NAMALWA (cell line): ENCODE results near the gene MED13L.

Experiments used
- DNase-seq: peaks from one replicate; pipeline ENCODE4 v3.0.0-alpha.2; 2015; ENCODE audit warnings: low spot score

MED13L gene

DNA sequence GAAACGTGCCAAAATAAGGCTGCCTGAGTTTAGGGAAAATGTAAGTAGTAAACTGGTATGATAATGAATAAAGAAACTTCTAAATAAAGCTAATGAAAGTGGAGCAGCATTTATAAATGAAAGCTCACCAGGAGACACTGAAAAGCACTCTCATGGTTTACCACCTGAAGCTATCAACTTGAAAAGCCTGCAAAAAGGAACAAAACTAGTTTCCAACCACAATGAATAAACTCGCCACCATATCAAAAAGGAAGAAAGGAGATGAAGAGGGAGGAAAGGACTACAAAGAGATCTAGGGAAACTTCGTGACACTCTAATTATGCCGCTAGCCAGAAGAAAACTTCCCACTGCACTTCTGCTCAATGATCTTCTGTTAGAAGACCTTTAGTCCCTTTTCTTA is 66.7 kb downstream of the MED13L start:
- no peak for DNase-seq

DNA sequence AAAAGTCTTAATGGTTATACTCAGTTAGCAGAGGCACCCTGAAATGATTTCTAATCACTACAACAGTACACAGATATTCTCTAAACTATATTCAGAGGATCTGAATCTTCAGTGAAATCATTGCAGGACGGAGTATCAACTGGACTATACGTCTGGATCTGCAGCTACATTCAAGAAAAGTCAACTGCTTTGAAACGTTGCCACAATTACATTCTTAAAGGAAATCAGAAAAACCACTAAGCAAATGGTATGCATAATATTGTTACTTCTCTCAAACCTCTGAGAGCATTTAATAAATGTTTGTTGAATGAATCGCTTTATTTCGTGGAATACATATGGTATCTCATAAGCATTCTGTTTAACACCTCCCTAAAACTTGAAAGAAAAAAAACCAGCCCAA is 67.4 kb downstream of the MED13L start:
- DNase-seq, result no peak

DNA sequence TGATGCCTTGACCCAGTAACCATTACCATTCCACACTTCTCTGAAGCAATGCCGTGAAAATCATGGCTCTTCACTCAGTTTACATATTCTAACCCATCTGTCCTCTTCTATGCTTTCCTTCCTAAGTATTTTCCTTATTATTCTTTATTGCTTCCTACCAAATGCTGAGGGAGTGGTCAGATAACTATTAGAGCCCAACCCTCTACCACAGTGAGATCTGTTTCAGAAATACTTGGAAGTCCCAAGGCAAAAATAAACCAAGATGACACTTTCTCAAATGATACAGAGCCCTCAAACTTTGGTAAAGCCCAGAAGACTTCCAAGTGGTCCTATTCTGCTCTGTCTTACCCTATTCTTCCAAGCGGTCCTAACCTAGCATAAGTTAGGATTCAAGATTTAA is 68.0 kb downstream of the MED13L start:
- no peak for DNase-seq

DNA sequence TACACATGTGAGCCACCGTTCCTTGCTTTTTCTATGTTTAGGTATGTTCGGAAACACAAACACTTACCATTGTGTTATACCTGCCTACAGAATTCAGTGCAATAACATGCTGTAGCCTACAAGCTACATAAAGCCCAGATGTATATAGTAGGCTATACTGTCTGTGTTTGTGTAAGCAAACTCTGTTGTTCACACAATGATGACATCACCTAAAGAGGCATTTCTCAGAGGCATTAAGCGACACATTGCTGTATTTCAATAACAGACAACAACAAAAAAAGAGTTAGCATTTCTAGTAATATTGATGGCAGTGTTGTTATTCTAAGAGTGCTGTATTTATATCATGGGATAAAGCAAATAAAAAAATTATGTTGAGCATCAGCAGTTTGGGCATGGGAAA is 70.2 kb downstream of the MED13L start:
- no peak for DNase-seq

DNA sequence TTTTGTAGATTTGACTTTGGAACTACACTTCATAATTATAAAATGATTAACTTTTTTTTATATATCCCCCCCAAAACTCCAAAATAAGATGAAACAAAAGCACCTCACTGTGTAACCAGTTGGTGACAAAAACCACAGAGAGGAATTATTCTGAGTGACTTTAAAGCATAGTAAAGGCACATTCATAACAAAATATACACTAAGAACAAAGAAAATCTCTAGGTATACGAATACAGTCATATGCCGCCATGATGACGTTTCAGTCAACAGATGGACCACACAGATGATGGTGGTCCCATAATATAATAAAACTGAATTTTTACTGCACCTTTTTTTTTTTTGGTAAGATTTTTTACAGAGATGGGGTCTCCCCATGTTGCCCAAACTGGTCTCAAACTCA is 70.7 kb downstream of the MED13L start:
- DNase-seq, result no peak

DNA sequence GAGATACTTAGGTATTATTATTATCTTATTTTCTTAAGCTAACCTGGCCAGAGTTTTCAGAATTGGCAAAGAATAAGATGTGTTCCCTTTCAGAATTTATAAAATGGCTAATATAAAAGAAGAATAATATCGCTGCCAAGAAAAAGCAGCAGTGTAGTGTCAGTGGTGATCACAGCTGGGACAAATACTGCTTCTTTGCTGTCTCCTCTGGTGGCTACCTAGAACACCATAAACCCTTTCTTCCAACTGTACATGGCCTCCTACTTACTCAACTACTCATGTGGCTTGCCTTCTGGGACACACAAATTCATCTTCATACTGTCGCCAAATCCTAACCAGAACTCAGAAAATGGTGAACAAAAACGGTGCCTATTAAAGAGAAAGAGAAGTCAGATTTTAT is 72.7 kb downstream of the MED13L start:
- DNase-seq, result no peak

DNA sequence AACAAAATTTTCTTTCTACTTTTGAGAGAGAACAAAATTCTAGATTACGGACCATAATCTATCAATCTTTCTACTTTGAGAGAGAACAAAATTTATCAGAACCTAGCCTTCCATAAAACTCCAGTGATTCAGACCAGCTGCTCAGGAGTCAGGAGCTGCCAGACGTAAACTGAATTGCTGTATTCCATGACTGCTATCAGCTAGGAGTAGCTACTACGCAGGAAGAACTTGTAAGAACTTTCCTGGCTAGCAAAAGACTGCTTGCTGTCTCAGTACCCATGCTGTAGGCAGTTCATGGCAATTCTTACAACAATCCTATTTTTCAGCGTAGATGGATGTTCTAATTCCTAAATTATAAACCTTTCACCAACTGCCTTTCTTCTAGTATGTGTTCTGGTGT is 73.3 kb downstream of the MED13L start:
- no peak for DNase-seq

DNA sequence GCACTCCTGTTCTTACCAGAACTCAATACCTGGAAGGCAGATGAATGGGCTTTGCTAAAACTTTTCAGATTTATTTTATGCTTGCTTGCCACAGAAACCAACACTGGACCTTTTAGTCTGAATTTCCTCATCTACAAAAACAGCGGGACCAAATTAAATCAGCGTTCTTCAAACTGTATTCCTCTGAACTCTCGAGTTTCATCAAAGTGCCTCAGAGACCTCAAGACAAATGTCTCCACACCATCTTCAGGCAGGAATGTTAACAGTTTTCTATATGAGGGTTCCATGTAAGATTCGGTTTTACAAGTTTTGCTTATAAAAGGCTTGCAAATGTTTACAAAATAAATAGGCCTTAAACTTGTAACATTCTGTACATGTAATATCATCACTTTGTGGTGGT is 74.6 kb downstream of the MED13L start:
- DNase-seq, result no peak

DNA sequence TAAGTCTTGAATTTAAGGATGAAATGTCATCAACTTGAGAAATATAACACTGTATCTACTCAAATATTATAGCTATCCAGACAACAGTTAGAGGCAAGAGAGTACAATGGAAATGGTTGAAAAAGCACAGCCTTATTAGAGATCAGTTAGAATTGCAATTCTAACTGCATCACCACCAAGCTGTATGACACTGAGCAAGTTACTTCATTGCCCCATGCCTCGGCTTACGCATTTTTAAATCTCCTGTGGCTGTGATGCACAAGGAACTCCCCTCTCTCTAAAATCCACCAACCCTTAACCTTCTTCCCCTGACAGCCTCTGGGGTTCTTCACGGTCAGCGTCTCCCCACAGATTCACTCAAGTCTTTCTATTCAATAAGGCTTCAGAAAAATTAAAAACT is 75.1 kb downstream of the MED13L start:
- DNase-seq, result no peak

DNA sequence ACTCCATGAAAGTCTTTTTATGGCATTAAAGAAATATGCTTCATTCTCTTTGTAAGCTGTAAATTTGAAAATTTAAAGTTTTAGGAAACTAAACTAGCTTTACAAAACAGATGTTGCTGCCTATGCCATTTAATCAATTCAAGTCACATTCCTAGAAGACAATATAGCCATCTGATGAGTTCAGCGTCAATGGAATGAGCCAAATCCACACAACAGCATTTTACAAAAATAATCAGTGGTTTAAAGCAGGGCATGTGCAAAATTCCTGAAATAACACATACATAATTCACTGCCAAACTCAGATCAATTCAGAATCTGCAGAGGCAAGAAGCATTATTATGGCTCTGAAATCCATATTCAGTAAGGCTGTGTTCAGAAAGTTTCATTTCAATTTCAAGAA is 75.6 kb downstream of the MED13L start:
- no peak for DNase-seq

DNA sequence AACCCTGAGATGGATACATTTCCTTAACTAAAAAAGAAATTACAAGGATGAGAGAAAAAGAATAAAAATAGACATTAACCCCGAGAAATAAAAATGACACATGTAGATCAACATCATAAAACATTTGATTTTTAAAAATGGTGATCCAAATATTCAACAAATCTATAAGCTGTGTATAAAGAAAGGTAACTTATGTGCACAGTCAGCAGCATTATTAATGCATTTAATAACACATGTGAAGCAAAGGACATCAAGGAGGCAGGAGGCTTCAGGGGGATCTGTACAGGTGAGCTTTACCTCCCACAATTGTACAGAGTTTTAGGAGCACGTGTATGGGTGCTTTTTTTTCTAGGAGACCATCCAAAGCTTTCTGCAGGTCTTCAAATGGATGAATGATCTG is 76.1 kb downstream of the MED13L start:
- no peak for DNase-seq

DNA sequence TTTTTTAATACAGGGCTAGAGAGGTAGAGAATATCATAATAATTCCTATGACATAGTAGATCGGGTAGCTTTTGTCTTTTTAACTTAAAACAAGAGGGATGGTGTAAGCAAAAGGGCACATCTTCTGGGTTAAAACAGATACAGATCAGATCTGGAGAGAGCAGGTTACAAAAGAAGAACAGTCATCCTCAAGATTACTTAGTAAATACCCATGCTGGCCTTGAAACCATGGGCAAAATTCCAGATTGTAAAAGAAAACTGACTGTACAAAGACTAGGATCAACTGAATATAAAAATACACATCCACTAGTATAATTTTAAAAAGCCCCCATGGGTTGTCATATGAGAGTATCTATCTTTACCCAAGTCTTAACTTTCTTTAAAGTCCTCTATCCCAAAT is 76.7 kb downstream of the MED13L start:
- no peak for DNase-seq

DNA sequence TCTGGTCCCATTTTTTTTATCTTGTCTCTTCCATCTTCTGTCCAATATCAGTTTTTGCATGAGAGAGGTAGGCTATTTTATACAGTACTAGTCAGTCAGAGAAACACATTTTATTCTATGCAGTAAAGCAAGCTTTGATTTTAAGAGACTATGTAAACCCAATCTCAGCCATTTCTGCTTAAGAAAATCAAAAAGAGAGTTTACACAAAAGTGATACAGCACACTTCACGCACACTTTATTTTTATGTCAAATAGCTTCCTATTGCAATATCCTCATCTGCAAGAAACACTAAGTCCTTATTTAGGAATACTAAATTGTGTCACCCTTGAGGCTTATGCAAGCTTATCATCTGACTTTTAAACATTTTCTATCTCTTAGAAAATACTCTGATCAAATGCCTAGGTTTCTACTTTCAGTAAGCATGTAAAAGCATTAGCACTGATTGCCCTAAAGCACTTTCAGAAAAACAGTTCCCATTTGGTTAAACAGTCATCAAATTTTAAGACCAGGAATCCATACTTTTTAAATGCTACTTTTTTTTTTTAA is 78.3 kb downstream of the MED13L start:
- no peak for DNase-seq

DNA sequence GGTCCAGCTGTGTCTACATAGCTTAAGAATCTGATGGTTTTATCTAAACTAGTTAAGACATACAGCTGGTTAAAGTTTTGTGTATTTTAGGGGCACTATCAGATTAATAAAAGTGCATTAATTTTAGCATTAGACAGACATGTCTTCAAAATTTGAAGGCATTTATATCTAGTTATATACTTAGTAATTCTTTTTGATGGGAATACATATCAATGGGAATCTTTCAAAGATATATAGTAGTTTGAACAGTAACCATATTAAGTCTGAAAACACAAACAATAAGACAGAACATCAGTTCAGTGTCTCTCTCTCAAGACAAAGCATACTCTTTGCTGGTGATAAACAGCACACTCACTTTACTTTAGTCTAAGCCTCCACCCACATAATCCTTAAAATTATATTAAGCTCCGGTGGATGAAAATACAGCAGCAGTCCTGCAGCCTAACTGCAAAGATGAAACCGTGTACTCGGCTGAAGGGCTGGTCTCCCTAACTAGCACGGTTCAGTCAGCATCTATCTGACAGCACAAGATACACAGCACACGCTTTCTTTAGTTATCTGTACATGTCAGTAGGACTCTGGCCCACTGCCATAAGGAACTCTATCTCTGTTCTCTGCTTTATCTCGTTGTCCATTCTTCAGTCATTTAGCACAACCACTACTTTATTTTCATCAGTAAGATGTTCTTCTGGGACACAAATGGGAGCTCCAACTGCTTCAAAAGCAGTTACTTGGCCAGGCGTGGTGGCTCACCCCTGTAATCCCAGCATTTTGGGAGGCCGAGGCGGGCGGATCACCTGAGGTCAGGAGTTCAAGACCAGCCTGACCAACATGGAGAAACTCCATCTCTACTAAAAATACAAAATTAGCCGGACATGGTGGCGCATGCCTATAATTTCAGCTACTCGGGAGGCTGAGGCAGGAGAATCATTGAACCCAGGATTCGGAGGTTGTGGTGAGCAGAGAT is 80.5 kb downstream of the MED13L start:
- DNase-seq, result no peak

DNA sequence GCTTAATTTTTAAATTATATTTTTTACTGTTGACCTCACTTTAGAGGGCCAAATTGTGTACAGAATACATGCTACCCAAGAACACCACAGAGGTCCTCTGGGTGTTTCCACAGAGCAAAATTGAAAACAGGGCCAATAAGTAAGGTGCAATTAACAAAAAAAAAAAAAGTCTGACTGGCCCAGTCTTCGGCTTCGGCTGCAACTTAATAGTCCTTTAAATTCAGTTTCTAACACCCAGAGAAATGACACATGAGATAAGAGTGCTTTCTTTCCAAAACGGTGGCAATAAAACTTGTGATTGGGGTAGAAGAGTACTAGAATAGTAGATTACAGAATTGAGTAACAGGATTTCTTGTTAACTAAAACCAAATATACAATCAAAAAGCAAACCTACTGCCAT is 81.3 kb downstream of the MED13L start:
- DNase-seq, result no peak

DNA sequence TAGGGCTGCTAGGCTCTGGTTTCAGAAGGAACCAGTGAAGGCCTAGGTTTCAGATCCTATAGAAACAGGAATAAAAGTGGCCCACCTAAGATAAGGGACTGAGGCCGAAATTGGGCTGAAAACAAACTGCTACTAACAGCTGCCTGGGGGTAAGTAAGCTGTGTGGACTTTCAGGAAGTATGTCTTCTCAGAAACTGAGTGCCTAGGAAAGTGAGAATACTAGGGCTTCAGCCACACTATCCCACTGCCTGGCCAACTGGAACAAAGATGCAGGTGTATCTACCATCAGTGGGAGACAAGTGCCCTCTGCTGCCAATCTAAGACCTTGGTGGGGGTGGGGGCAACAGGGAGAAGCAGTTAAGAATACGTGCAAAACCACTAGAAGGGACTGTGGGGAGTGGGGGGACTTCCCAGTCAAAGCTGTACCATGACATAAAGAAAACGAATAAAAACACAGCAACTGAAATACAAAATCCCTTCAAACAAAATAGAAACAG is 82.5 kb downstream of the MED13L start:
- peak; percentile 49 for DNase-seq

DNA sequence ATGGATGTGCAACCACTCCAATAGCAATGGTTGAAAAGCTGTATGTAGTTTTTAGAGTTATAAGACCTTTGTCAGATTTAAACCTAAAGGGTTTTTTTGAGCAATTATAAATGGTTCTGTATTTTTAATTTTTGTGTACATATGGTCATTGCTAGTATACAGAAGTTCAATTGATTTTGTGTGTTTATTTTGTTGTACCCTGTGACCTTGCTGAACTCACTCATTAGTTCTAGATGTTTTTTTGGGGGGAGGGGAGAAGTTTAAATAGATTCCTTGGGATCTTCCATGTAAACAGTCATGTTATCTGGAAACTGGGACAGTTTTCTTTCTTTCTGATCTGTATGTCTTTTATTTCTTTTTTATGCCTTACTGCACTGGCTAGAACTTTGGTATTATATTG is 87.8 kb downstream of the MED13L start:
- DNase-seq, result no peak

DNA sequence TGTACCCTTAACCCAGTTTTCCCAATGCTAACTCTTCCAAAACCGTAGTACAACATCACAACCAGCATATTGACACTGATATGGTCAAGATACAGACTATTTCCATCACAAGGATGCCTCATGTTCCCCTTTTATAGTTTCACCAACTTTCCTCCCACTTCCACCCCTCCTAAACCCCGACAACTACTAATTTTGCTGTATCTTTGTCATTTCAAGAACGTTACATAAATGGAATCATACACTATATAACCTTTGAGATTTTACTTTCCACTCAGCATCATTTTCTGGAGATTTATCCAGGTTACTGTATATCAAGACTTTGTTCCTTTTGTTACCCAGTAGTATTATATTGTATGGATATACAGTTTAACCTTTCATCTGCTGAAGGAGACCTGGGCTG is 88.9 kb downstream of the MED13L start:
- DNase-seq, result no peak

DNA sequence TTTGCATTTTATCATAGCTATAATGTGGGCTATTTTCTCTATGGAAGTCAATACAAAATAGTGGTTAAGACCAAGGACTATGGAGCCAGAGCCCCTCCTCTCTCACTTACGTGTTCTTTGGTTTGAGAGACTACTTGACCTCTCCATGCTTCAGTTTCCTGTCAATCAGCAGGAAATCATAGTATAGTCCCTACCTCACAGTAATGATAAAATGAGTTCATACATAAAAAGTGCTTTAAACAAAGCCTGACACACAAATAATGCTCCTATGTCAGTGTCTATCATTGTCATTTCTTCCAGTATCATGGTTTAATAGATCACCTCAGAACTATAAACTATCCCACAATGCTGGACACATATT is 90.4 kb downstream of the MED13L start:
- DNase-seq, result no peak

DNA sequence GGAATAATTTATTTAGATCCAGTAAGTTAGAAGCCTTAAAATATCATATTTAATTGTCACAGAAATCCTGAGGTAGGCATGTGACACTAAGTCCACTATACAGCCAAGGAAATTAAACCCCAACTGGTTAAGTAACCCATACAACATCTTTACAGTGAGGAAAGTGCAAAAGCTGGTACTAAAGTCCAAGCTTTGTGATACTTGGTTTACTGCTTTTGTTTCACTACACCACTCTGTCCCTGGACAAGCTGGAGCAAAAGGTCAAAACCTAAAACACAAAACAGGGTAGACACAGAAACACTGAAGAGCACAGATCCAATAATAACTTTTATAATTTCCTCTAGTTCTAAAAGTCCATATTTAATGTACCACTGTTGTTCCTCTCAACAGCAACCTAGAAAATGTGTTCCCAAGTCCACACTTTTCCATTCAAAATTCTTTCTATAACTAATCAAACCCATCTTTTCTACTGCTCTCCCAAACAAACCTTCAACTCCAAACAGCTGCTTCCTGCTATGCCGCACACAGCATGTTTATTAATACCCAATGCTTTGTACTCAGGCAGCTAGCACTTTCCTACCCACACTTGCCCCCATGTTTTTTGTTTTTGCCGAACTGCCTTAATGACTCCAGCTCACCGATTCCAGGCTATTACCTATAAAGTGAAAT is 90.9 kb downstream of the MED13L start:
- no peak for DNase-seq

DNA sequence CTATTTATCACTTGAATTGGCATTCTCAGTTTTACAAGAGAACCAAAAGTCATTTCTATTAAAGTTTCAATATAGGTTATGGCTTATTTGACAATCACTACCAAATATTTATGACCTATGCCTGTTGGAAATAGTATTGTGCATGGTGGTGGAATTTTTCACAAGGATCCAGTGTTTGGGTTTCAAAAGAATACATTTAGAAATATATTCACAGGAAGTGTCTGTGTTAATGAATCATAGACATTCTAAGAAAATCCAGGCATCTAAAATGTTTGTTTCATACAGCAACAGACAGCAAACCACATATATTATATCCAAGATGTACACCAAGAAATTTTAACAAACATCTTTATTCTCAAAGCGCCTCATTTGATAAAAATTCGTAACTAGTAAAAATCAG is 92.7 kb downstream of the MED13L start:
- DNase-seq, result no peak

DNA sequence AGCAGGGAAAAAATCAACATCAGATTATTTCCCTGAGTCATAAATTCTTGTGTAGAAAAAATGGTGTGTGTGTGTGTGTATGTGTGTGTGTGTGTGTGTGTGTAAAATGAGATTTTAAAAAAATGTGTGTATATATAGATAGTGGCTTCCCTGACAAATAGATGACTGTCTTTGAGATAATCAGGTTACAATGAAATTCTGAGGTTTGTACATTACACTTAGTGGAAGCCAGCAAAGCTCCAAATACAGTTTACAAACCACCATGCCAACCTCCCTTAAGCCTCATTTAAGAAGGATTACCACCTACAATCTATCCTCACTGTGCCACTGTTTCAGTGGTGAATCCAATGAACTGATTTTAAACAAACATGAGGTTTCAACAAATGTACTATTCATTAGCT is 93.8 kb downstream of the MED13L start:
- no peak for DNase-seq

DNA sequence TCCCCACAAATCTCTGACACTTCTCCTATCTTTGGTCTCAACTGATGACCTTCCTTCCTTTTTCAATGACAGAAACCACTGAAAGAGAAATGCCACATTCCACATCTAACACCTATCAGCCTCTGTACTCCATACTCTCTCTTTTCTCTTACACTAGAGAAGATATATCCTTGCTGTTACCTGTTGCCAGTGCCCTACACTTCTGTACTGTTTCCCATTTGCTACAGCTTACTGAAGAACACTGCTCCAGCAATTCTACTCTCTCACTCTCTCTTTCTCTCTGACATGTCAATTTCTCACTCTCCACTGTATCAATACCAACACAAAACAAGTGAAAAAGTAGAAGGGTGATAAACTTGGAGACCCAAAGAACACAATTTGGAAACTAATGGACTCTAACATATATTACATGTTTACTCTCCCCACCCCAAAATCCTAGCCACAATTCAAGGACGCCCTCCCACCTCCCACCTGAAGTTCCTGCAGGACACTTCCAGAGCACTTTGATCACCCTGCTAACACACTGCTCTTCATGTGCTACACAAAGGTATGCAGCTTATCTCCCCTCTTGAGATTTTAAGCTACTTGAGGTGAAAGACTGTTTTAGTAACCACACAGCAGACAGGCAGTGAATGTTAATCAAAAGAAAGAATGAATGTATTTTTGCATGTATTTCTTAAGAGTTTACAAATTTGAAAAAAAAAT is 95.0 kb downstream of the MED13L start:
- DNase-seq, result no peak
